Ishikawa (cell line): Measurements from ENCODE around the gene PDE4D.

Source experiments
- CEBPB ChIP-seq: IDR thresholded peaks from 2 replicates; pipeline ENCODE4 v1.6.1; 2012
- CREB1 ChIP-seq: IDR thresholded peaks from 2 replicates; pipeline ENCODE4 v1.6.1; 2012; ENCODE audit warnings: low read depth
- EGR1 ChIP-seq: IDR thresholded peaks from 2 replicates; pipeline ENCODE4 v1.6.1; 2012
- EP300 ChIP-seq: IDR thresholded peaks from 2 replicates; pipeline ENCODE4 v1.6.1; 2012; ENCODE audit warnings: borderline replicate concordance
- FOXM1 ChIP-seq: IDR thresholded peaks from 2 replicates; pipeline ENCODE4 v1.6.1; 2012; ENCODE audit warnings: low read depth, borderline replicate concordance
- MAX ChIP-seq: IDR thresholded peaks from 2 replicates; pipeline ENCODE4 v1.6.1; 2012
- NFIC ChIP-seq: IDR thresholded peaks from 2 replicates; pipeline ENCODE4 v1.6.1; 2012
- RAD21 ChIP-seq: IDR thresholded peaks from 2 replicates; pipeline ENCODE4 v1.6.1; 2012; ENCODE audit warnings: low read depth
- REST ChIP-seq: IDR thresholded peaks from 2 replicates; pipeline ENCODE4 v1.6.1; 2012; ENCODE audit warnings: low read depth, mild to moderate bottlenecking
- TAF1 ChIP-seq: IDR thresholded peaks from 2 replicates; pipeline ENCODE4 v1.6.1; 2012; ENCODE audit warnings: low read depth, mild to moderate bottlenecking
- TCF12 ChIP-seq: IDR thresholded peaks from 2 replicates; pipeline ENCODE4 v1.6.1; 2012; ENCODE audit warnings: low read depth
- TEAD4 ChIP-seq: IDR thresholded peaks from 2 replicates; pipeline ENCODE4 v1.6.1; 2012
- USF1 ChIP-seq: IDR thresholded peaks from 2 replicates; pipeline ENCODE4 v1.6.1; 2012
- YY1 ChIP-seq: IDR thresholded peaks from 2 replicates; pipeline ENCODE4 v1.6.1; 2012; ENCODE audit warnings: low read depth
- ZBTB7A ChIP-seq: IDR thresholded peaks from 2 replicates; pipeline ENCODE4 v1.6.1; 2012; ENCODE audit warnings: low read depth

The PDE4D gene

GRCh38 chr5:59321642-59322041, 571.9 kb downstream of the PDE4D start:
- TF ChIP-seq EP300 (no peak), TEAD4 (no peak), FOXM1 (no peak), CEBPB (no peak), ZBTB7A (no peak), REST (no peak), YY1 (no peak), EGR1 (no peak), NFIC (no peak), TAF1 (no peak), CREB1 (no peak)

GRCh38 chr5:59320420-59320819, 573.1 kb downstream of the PDE4D start:
- no peak for TF ChIP-seq CEBPB
- TF ChIP-seq TEAD4: no peak
- TF ChIP-seq RAD21: no peak
- TF ChIP-seq USF1: no peak
- no peak for TF ChIP-seq ZBTB7A
- TF ChIP-seq REST: no peak
- no peak for TF ChIP-seq EP300
- TF ChIP-seq NFIC: no peak
- TF ChIP-seq YY1: no peak
- no peak for TF ChIP-seq EGR1
- no peak for TF ChIP-seq CREB1
- TF ChIP-seq TCF12: no peak
- no peak for TF ChIP-seq MAX
- TF ChIP-seq TAF1: no peak

GRCh38 chr5:59319250-59319649, 574.3 kb downstream of the PDE4D start:
- TF ChIP-seq NFIC: no peak
- no peak for TF ChIP-seq CREB1
- TF ChIP-seq REST: no peak
- TF ChIP-seq EGR1: no peak
- TF ChIP-seq TEAD4: no peak
- no peak for TF ChIP-seq RAD21

GRCh38 chr5:59317774-59318205, 575.7 kb downstream of the PDE4D start:
- TF ChIP-seq REST (no peak), YY1 (no peak), TCF12 (no peak), CEBPB (no peak)

- no peak for TF ChIP-seq EP300
- no peak for TF ChIP-seq USF1
- TF ChIP-seq FOXM1: no peak
- no peak for TF ChIP-seq NFIC
- TF ChIP-seq CREB1: no peak
- TF ChIP-seq TAF1: no peak
- TF ChIP-seq TCF12: no peak
- no peak for TF ChIP-seq REST
- TF ChIP-seq YY1: no peak
- TF ChIP-seq RAD21: no peak
- no peak for TF ChIP-seq MAX
- no peak for TF ChIP-seq CEBPB
- no peak for TF ChIP-seq ZBTB7A
- no peak for TF ChIP-seq TEAD4
- no peak for TF ChIP-seq EGR1
These were observed 576.3 kb downstream of the PDE4D start for GRCh38 chr5:59317023-59317773.
